Retinal pigment epithelial cell (primary cell): ENCODE results near the gene ATRX.
"Not testable (repeated sequence)": the region's sequence is repeated elsewhere in the genome, so short reads cannot be mapped to it uniquely, and the experiment has no call there.

Experiments used
- DNase-seq: peaks from one replicate; pipeline ENCODE4 v3.0.0-alpha.2; 2010; ENCODE audit warnings: low read depth
- H3K4me3 ChIP-seq: 2 replicates; pipeline ENCODE4 v1.5.1; 2011; ENCODE audit warnings: mild to moderate bottlenecking, low read length, control low read depth, moderate library complexity
- CTCF ChIP-seq: conservative IDR thresholded peaks from 2 replicates; pipeline ENCODE4 v1.5.1; 2011; ENCODE audit warnings: low read depth, low read length, control low read depth, inconsistent platforms

ATRX gene

DNA sequence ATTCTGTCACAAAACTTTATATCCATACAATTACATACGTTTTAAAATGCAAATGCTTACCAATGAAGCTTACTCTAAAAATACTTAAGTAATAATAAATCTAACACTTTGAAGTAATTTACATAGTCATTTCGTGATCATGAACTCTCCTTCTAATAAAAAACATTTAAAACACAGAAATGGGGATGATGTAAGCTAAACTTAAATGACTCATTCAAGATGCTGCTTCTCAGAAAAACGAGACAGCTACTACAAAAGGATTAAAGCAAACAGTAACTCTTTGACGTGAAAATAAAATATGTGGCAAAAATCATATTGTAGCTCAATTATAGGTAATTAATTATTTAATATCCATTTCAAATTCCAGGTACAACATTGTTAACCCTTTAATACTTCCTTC is 190.2 kb downstream of the ATRX start:
- TF ChIP-seq CTCF, result no peak
- no peak for DNase-seq
- H3K4me3 ChIP-seq, result no peak overlapping the region

- TF ChIP-seq CTCF, result no peak
- H3K4me3 ChIP-seq, result no peak overlapping the region
- DNase-seq, result no peak
Observed at GRCh38 chrX:77572322-77572721, 213.7 kb downstream of the ATRX start.

DNA sequence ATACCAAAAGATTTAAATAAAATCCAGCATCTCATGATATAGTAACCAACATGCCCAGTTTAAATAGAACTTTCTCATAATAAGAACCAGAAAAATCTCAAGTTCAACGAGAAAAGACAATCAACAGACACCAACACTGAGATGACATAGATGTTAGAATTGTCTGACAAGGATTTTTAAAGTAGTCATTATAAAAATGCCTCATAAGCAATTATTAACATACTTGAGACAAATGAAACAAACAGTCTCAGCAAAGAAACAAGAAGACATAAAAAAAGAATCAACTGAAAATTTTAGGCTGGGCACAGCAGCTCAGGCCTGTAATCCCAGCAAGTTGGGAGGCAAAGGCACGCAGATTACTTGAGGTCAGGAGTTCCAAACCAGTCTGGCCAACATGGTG is 220.7 kb downstream of the ATRX start:
- DNase-seq, result no peak
- H3K4me3 ChIP-seq, result no peak overlapping the region
- TF ChIP-seq CTCF, result no peak

DNA sequence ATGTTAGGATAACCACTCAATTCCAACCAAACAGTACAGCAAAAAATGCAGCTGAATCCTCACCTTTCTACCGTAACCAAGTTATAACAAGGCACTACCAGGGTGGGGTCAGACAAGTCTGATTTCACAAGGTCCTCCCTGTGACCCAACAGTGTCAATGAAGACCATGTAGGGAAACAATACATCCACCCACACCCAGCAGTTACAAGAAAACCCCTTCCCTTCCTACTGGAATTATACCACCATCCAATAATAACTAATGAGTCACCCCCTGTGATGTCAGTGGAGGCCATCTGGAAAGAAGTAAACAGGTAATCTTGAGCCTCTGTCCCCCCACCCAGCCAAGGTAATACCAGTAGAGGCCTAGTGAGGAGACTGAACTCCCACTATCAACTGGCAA is 221.2 kb downstream of the ATRX start:
- no peak overlapping the region for H3K4me3 ChIP-seq
- no peak for TF ChIP-seq CTCF
- no peak for DNase-seq

DNA sequence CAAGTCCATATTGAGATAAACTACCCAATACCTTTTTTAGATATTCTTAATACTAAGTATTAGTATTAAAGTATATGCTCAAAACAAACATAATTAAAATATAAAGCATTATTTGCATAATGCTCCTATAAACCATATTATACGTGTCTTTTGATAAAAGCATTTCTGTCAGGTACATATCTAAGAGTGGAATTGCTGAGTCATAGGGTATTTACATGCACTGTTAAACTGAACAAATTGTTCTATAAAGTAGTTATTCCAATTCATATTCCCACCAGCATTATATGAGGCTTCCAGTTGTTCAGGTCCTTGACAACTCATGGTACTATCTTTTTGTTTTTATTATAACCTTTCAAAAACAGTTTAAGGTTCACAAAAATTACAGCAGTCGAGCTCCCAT is 224.6 kb downstream of the ATRX start:
- no peak overlapping the region for H3K4me3 ChIP-seq
- TF ChIP-seq CTCF, result no peak
- DNase-seq, result no peak

- TF ChIP-seq CTCF, result no peak
- no peak overlapping the region for H3K4me3 ChIP-seq
- no peak for DNase-seq
Observed at GRCh38 chrX:77556276-77556675, 229.7 kb downstream of the ATRX start.

DNA sequence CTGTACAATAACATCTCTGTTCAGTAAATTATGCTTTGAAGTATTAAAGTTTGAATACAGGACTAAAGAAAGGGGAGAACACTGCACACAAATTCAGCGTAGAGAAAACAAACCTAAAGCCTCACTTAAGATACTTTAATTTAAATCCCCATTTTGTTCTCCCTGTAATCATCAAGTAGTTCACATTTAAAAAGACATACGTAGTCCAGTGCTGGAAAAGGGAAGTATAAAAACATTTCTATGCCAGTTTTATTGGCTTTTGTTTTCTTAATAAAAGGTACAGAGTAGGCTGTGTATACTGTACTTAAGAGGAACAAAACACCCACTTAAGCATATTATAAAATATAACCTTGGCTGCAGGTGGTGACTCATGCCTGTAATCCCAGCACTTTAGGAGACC is 237.3 kb downstream of the ATRX start:
- TF ChIP-seq CTCF, result no peak
- no peak overlapping the region for H3K4me3 ChIP-seq
- DNase-seq, result no peak

DNA sequence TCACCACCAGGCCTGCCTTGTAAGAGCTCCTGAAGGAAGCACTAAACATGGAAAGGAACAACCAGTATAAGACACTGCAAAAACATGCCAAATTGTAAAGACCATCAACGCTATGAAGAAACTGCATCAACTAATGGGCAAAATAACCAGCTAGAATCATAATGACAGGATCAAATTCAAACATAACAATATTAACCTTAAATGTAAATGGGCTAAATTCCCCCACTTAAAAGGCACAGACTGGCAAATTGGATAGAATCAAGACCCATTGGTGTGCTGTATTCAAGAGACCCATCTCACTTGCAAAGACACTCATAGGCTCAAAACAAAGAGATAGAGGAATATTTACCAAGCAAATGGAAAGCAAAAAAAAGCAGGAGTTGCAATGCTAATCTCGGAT is 246.2 kb downstream of the ATRX start:
- not testable (repeated sequence) for H3K4me3 ChIP-seq, DNase-seq

- H3K4me3 ChIP-seq, DNase-seq: not testable (repeated sequence)
Observed at GRCh38 chrX:77531261-77531660, 254.8 kb downstream of the ATRX start.
